HCT116 (cell line): ENCODE data around the gene SRCAP. TPM values are rescaled to one million over a fixed set of nuclear protein-coding genes. Genes with fewer than 3 reads are reported as not detected.
A peak's percentile ranks its signal among the peaks of the same experiment; 100 is the strongest.

Source experiments
- ATAC-seq: fragments of 200-7000 bp; cut with Tn5 transposase; 2 replicates; pipeline ENCODE4 v1.9.1; 2020; ENCODE audit warnings: mild to moderate bottlenecking, moderate library complexity
- Bru-seq: library from RNA; stranded (reverse); fragments of 400-500 nt; gene quantifications from one replicate; lab custom pipeline; 2021; lab: Mats Ljungman, UMichigan
- BruChase-seq, 2 experiments: library from RNA; stranded (reverse); fragments of 400-500 nt; gene quantifications; one replicate each; lab custom pipeline; 2021; lab: Mats Ljungman, UMichigan
- BruUV-seq: library from RNA; stranded (reverse); fragments of 400-500 nt; replicated peaks from 2 replicates; lab custom pipeline; 2021; lab: Mats Ljungman, UMichigan
- CTCF ChIA-PET: fragments of 300-600 bp; sonication (Branson Sonifier 250); formaldehyde crosslinking; loops from one replicate; lab custom pipeline; 2021; ENCODE audit warnings: antibody characterized with exemption; lab: Charles Lee
- POLR2A ChIA-PET: fragments of 300-600, 350-600 bp; sonication (Branson Sonifier 250); formaldehyde crosslinking; loops from one replicate; lab custom pipeline; 2021; ENCODE audit warnings: antibody characterized with exemption; lab: Charles Lee
- RAD21 ChIA-PET, 2 experiments: fragments of 300-600 bp; sonication (Branson Sonifier 250); formaldehyde crosslinking; loops; one replicate each; lab custom pipeline; 2023; ENCODE audit warnings: low total read pairs in 2 of 2; ENCODE audit not compliant: uncharacterized antibody in 2 of 2, unreplicated experiment in 2 of 2, low non-redundant PET in 1 of 2; lab: Charles Lee
- DNase-seq: peaks from one replicate; pipeline ENCODE4 v3.0.0-alpha.2; 2010; ENCODE audit warnings: low read depth, low spot score
- H2AFZ ChIP-seq: fragments of 200-600 bp; shearing (Covaris generic), sonication (generic); 2 replicates; pipeline ENCODE4 v1.6.1; 2017; ENCODE audit warnings: low read depth, mixed run types, mixed read lengths, antibody characterized with exemption, low read length; ENCODE audit not compliant: poor library complexity, severe bottlenecking
- H3K27ac ChIP-seq: 2 replicates; pipeline ENCODE4 v1.5.1; 2012; ENCODE audit warnings: low read depth, low read length
- H3K27me3 ChIP-seq: fragments of 200-600 bp; sonication (generic); 2 replicates; pipeline ENCODE4 v1.6.1; 2016; ENCODE audit warnings: mixed run types, low read length, mixed read lengths; ENCODE audit not compliant: insufficient read depth
- H3K36me3 ChIP-seq, 2 experiments: fragments of 200-500 bp in 1 of 2; fragments of 200-600 bp in 1 of 2; sonication (Bioruptor generic) in 1 of 2; sonication (generic) in 1 of 2; 2 replicates each; pipeline versions ENCODE4 v1.5.1 to v1.6.1; 2014 to 2016; ENCODE audit warnings: low read length in 2 of 2, inconsistent platforms in 1 of 2, mixed read lengths in 1 of 2, mixed run types in 1 of 2; ENCODE audit not compliant: insufficient read depth in 2 of 2, control insufficient read depth in 1 of 2
- H3K4me1 ChIP-seq, 2 experiments: fragments of 200-600 bp in 1 of 2; sonication (generic) in 1 of 2; 2 replicates each; pipeline versions ENCODE4 v1.5.1 to v1.6.1; 2012 to 2017; ENCODE audit warnings: low read length in 2 of 2, inconsistent platforms in 1 of 2, mild to moderate bottlenecking in 1 of 2, mixed read lengths in 1 of 2, mixed run types in 1 of 2, moderate library complexity in 1 of 2; ENCODE audit not compliant: insufficient read depth in 2 of 2, control insufficient read depth in 1 of 2
- H3K4me2 ChIP-seq: fragments of 200-600 bp; sonication (generic); 2 replicates; pipeline ENCODE4 v1.6.1; 2017; ENCODE audit warnings: mixed run types, low read length, mixed read lengths
- H3K4me3 ChIP-seq, 2 experiments: fragments of 200-600 bp in 1 of 2; sonication (generic) in 1 of 2; replicated peaks in 1 of 2; 2 replicates each; pipeline ENCODE4 v1.5.1; 2011 to 2016; ENCODE audit warnings: low read length in 2 of 2, control low read depth in 1 of 2, low read depth in 1 of 2, mild to moderate bottlenecking in 1 of 2, mixed read lengths in 1 of 2, mixed run types in 1 of 2
- H3K79me2 ChIP-seq: fragments of 200-600 bp; sonication (generic); 2 replicates; pipeline ENCODE4 v1.6.1; 2017; ENCODE audit warnings: mild to moderate bottlenecking, mixed run types, low read length, moderate library complexity, mixed read lengths; ENCODE audit not compliant: insufficient read depth
- H3K9ac ChIP-seq: fragments of 200-600 bp; sonication (generic); 2 replicates; pipeline ENCODE4 v1.6.1; 2016; ENCODE audit warnings: low read length, mixed read lengths
- H3K9me2 ChIP-seq: fragments of 200-600 bp; sonication (generic), shearing (Covaris generic); 2 replicates; pipeline ENCODE4 v1.6.1; 2017; ENCODE audit warnings: mixed run types, mild to moderate bottlenecking, moderate library complexity; ENCODE audit not compliant: insufficient read depth
- H3K9me3 ChIP-seq, 2 experiments: fragments of 200-500 bp in 1 of 2; fragments of 200-600 bp in 1 of 2; sonication (Bioruptor generic) in 1 of 2; sonication (generic) in 1 of 2; 2 replicates each; pipeline ENCODE4 v1.6.1; 2014 to 2017; ENCODE audit warnings: low read length in 2 of 2, mixed read lengths in 2 of 2, inconsistent platforms in 1 of 2, low read depth in 1 of 2, mild to moderate bottlenecking in 1 of 2, mixed run types in 1 of 2, moderate library complexity in 1 of 2; ENCODE audit not compliant: control insufficient read depth in 1 of 2, insufficient read depth in 1 of 2
- H4K20me1 ChIP-seq: fragments of 200-600 bp; sonication (generic), shearing (Covaris generic); 2 replicates; pipeline ENCODE4 v1.6.1; 2017; ENCODE audit warnings: mixed run types, mild to moderate bottlenecking, moderate library complexity; ENCODE audit not compliant: insufficient read depth
- CEBPB ChIP-seq: IDR thresholded peaks from 2 replicates; pipeline ENCODE4 v1.6.1; 2012; ENCODE audit warnings: low read depth
- EGR1 ChIP-seq: IDR thresholded peaks from 2 replicates; pipeline ENCODE4 v1.6.1; 2012; ENCODE audit warnings: low read depth
- ELF1 ChIP-seq: IDR thresholded peaks from 2 replicates; pipeline ENCODE4 v1.6.1; 2012; ENCODE audit warnings: low read depth, borderline replicate concordance
- EZH2 ChIP-seq: fragments of 200-600 bp; sonication (generic); IDR thresholded peaks from 2 replicates; pipeline ENCODE4 v1.6.1; 2017; ENCODE audit warnings: antibody characterized with exemption, mixed run types
- EZH2phosphoT487 ChIP-seq: fragments of 200-600 bp; IDR thresholded peaks from 2 replicates; pipeline ENCODE4 v1.6.1; 2018; ENCODE audit warnings: antibody characterized with exemption, borderline replicate concordance
- JUND ChIP-seq: IDR thresholded peaks from 2 replicates; pipeline ENCODE4 v1.6.1; 2012
- POLR2A ChIP-seq: IDR thresholded peaks from 2 replicates; pipeline ENCODE4 v1.7.0; 2011; ENCODE audit warnings: borderline replicate concordance; ENCODE audit not compliant: insufficient read depth, insufficient read length; ENCODE audit errors: extremely low read depth
- POLR2AphosphoS5 ChIP-seq: IDR thresholded peaks from 2 replicates; pipeline ENCODE4 v1.6.1; 2011; ENCODE audit warnings: mild to moderate bottlenecking, low read depth, low read length, moderate library complexity
- SIN3A ChIP-seq: IDR thresholded peaks from 2 replicates; pipeline ENCODE4 v1.6.1; 2012; ENCODE audit warnings: low read depth
- SP1 ChIP-seq: IDR thresholded peaks from 2 replicates; pipeline ENCODE4 v1.6.1; 2012; ENCODE audit warnings: low read depth
- SRF ChIP-seq: IDR thresholded peaks from 2 replicates; pipeline ENCODE4 v1.6.1; 2012; ENCODE audit warnings: low read depth
- TCF7L2 ChIP-seq: IDR thresholded peaks from 2 replicates; pipeline ENCODE4 v1.7.0; 2011; ENCODE audit warnings: borderline replicate concordance, inconsistent platforms; ENCODE audit not compliant: insufficient read depth, insufficient read length; ENCODE audit errors: extremely low read depth
- YY1 ChIP-seq: IDR thresholded peaks from 2 replicates; pipeline ENCODE4 v1.6.1; 2011; ENCODE audit warnings: low read length, low read depth, moderate library complexity, mild to moderate bottlenecking; ENCODE audit not compliant: insufficient replicate concordance; ENCODE audit errors: extremely low read depth
- ZFX ChIP-seq: fragments of 450-650 bp; IDR thresholded peaks from 2 replicates; pipeline ENCODE4 v1.6.1; 2017
- ZNF274 ChIP-seq: fragments of 200-500 bp; sonication (Bioruptor generic); IDR thresholded peaks from 2 replicates; pipeline ENCODE4 v1.6.1; 2014; ENCODE audit warnings: mild to moderate bottlenecking, low read depth, low read length, inconsistent platforms
- intact Hi-C: fragments of 100-400 bp; cut with micrococcal nuclease; formaldehyde crosslinking; loops from 2 replicates; pipeline ENCODE4 v1.10.0; 2022
- long read RNA-seq: library from polyadenylated mRNA; unstranded; transcript quantifications from one replicate; pipeline ENCODE4 v2.0.0, GENCODE V29; 2021; ENCODE audit not compliant: unreplicated experiment
- polyA plus RNA-seq: library from polyadenylated mRNA; unstranded; fragments of >200 nt; gene quantifications from 2 replicates; pipeline ENCODE4 v1.2.1, GENCODE V29; 2012; ENCODE audit warnings: missing spikeins
- total RNA-seq: library from RNA; stranded (reverse); gene quantifications from one replicate; pipeline ENCODE4 v1.2.1, GENCODE V29; 2021; ENCODE audit not compliant: unreplicated experiment
- TF ChIP-seq, protein P1 (sequence below): IDR thresholded peaks from 2 replicates; pipeline ENCODE4 v1.6.1; 2012; ENCODE audit warnings: low read depth
- TF ChIP-seq, protein P2 (sequence below): IDR thresholded peaks from 2 replicates; pipeline ENCODE4 v1.6.1; 2011; ENCODE audit warnings: mild to moderate bottlenecking, low read length, moderate library complexity; ENCODE audit not compliant: insufficient replicate concordance; ENCODE audit errors: extremely low read depth
- TF ChIP-seq, protein P3 (sequence below): IDR thresholded peaks from 2 replicates; pipeline ENCODE4 v1.6.1; 2012

SRCAP gene
- total RNA-seq (59.6 TPM), Bru-seq, nascent RNA (percentile 90 among the genes with signal in this experiment), BruChase-seq, experiment 1, labeled RNA remaining after a 6-hour chase (percentile 89 among the genes with signal in this experiment), BruChase-seq, experiment 2, labeled RNA remaining after a 2-hour chase (percentile 89 among the genes with signal in this experiment)
- 21.9 and 22.7 TPM in 2 replicates for polyA plus RNA-seq
- long read RNA-seq, partial matches to known transcripts: 18 of 21 reads
- long read RNA-seq, other reads (novel, unspliced or antisense): 3 of 21 reads

DNA sequence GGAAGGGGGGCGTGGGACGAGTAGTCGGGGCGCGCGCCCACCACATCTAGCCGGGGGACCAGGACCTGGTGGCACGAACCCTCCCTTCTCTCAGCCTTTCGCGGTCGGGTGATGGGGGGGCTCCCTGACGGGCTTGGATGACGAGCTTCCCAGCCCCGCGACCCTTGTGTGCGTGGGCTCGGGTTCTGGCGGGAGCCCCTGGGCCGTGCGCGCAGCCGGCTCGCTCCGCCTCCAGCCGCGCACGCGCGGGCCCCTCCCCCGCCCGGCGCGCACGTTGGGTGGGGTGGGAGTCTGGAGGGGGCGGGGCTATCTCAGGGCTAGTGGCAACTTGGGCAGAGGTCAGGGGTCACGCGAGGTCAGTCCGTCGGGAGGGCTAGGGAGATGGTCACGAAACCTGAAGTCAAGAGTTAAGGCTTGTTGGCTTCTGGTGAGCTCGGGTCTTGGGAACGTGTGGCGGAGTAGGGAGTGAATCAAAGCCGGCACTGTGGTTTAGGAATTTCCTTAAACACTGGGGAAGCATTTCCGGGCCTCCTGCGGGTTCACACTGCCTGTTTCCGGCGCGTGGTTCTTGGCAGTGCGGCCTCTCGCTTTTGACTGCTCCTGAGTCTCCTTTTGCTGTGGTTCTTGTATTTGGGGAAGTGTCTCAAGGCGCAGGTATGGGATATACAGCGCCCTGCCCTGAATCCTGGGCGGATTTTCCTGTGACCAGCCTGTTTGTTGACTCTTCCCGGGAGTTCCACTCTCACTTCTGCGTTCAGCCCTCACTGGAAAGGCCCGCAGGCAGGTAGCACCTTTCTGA is at the start of gene SRCAP:
SRCAP (plus strand) TSS at position 356 of the 799 bp plus-strand sequence. CDS start 1,654 bp downstream, outside the sequence.
- peaks cover 45% of the 10 kb centered on the region for H3K79me2 ChIP-seq
- peak; percentile 64 for DNase-seq
- H3K4me3 ChIP-seq: peak within 1 kb of the TSS; percentile 94 to 95
- peak; percentile 56 for TF ChIP-seq POLR2A
- no peak for TF ChIP-seq EZH2phosphoT487
- no peak for TF ChIP-seq SP1
- TF ChIP-seq ZFX: peak; percentile 25; the same call in 1 of the 2 replicates
- TF ChIP-seq EZH2: no peak
- peak; percentile 77 for TF ChIP-seq SIN3A
- TF ChIP-seq JUND: no peak
- TF ChIP-seq, protein P1, sequence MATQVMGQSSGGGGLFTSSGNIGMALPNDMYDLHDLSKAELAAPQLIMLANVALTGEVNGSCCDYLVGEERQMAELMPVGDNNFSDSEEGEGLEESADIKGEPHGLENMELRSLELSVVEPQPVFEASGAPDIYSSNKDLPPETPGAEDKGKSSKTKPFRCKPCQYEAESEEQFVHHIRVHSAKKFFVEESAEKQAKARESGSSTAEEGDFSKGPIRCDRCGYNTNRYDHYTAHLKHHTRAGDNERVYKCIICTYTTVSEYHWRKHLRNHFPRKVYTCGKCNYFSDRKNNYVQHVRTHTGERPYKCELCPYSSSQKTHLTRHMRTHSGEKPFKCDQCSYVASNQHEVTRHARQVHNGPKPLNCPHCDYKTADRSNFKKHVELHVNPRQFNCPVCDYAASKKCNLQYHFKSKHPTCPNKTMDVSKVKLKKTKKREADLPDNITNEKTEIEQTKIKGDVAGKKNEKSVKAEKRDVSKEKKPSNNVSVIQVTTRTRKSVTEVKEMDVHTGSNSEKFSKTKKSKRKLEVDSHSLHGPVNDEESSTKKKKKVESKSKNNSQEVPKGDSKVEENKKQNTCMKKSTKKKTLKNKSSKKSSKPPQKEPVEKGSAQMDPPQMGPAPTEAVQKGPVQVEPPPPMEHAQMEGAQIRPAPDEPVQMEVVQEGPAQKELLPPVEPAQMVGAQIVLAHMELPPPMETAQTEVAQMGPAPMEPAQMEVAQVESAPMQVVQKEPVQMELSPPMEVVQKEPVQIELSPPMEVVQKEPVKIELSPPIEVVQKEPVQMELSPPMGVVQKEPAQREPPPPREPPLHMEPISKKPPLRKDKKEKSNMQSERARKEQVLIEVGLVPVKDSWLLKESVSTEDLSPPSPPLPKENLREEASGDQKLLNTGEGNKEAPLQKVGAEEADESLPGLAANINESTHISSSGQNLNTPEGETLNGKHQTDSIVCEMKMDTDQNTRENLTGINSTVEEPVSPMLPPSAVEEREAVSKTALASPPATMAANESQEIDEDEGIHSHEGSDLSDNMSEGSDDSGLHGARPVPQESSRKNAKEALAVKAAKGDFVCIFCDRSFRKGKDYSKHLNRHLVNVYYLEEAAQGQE: no peak
- TF ChIP-seq TCF7L2: peak; percentile 15
- no peak for TF ChIP-seq SRF
- TF ChIP-seq CEBPB: no peak
- TF ChIP-seq, protein P2, sequence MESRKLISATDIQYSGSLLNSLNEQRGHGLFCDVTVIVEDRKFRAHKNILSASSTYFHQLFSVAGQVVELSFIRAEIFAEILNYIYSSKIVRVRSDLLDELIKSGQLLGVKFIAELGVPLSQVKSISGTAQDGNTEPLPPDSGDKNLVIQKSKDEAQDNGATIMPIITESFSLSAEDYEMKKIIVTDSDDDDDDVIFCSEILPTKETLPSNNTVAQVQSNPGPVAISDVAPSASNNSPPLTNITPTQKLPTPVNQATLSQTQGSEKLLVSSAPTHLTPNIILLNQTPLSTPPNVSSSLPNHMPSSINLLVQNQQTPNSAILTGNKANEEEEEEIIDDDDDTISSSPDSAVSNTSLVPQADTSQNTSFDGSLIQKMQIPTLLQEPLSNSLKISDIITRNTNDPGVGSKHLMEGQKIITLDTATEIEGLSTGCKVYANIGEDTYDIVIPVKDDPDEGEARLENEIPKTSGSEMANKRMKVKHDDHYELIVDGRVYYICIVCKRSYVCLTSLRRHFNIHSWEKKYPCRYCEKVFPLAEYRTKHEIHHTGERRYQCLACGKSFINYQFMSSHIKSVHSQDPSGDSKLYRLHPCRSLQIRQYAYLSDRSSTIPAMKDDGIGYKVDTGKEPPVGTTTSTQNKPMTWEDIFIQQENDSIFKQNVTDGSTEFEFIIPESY: peak; percentile 43
- peak; percentile 36 for TF ChIP-seq EGR1
- TF ChIP-seq, protein P3, sequence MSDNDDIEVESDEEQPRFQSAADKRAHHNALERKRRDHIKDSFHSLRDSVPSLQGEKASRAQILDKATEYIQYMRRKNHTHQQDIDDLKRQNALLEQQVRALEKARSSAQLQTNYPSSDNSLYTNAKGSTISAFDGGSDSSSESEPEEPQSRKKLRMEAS: peak; percentile 46; the same call in 1 of the 2 replicates
- TF ChIP-seq ZNF274: no peak
- no peak; the same call in 1 of the 2 replicates for TF ChIP-seq ELF1
- no peak for TF ChIP-seq YY1
- peak; percentile 67 for TF ChIP-seq POLR2AphosphoS5
- intact Hi-C loops: loop anchor here (1.0 to 2.0 kb wide), 3 partner anchors 40 to 223 kb away; partner anchors contain the start of gene FBRS
- peak within 1 kb of the TSS; percentile 100 for H3K27ac ChIP-seq
- POLR2A ChIA-PET: no interaction called here
- H3K4me1 ChIP-seq: peaks cover 11 to 22% of the 10 kb centered on the region in 2 experiments
- no peak within 1 kb of the TSS for H2AFZ ChIP-seq
- no peaks in the 10 kb centered on the region for H3K27me3 ChIP-seq
- RAD21 ChIA-PET: no interaction called here
- ATAC-seq: peak; percentile 58
- no peaks in the 10 kb centered on the region for H3K9me3 ChIP-seq
- peak within 1 kb of the TSS; percentile 100 for H3K9ac ChIP-seq
- BruUV-seq: TSS peak; percentile 64
- no peaks in the 10 kb centered on the region for H4K20me1 ChIP-seq
- H3K4me2 ChIP-seq: peak within 1 kb of the TSS; percentile 94
- H3K9me2 ChIP-seq: no peaks in the 10 kb centered on the region
- CTCF ChIA-PET: no interaction called here
- peaks cover 14 to 31% of the 10 kb centered on the region in 2 experiments for H3K36me3 ChIP-seq
